WTC11 (cell line): Measurements from ENCODE around the gene TNFAIP8L1. TPM values are rescaled to one million over a fixed set of nuclear protein-coding genes. Genes with fewer than 3 reads are reported as not detected.

Source experiments
- ATAC-seq: fragments of 200-7000 bp; cut with Tn5 transposase; 2 replicates; pipeline ENCODE4 v1.10.0; 2021; ENCODE audit warnings: mild to moderate bottlenecking, moderate library complexity
- CTCF ChIA-PET: fragments of 300-600 bp; sonication (Branson Sonifier 250); formaldehyde crosslinking; loops from one replicate; lab custom pipeline; 2021; ENCODE audit warnings: antibody characterized with exemption; lab: Charles Lee
- POLR2A ChIA-PET: fragments of 350-600 bp; sonication (Branson Sonifier 250); formaldehyde crosslinking; loops from one replicate; lab custom pipeline; 2021; ENCODE audit warnings: antibody characterized with exemption; lab: Charles Lee
- DNase-seq: peaks from one replicate; pipeline ENCODE4 v3.0.0; 2021; ENCODE audit warnings: low spot score
- H3K27ac Mint-ChIP-seq: 2 replicates; pipeline ENCODE4 v1.8.0; 2021; ENCODE audit warnings: mixed read lengths
- H3K27me3 Mint-ChIP-seq: 2 replicates; pipeline ENCODE4 v1.8.0; 2021; ENCODE audit warnings: low read depth, mild to moderate bottlenecking, moderate library complexity, mixed read lengths
- H3K36me3 Mint-ChIP-seq: 2 replicates; pipeline ENCODE4 v1.8.0; 2021; ENCODE audit warnings: mixed read lengths
- H3K4me1 Mint-ChIP-seq: 2 replicates; pipeline ENCODE4 v1.8.0; 2022; ENCODE audit warnings: mixed read lengths
- H3K4me3 Mint-ChIP-seq: 2 replicates; pipeline ENCODE4 v1.8.0; 2021; ENCODE audit warnings: mild to moderate bottlenecking, moderate library complexity, mixed read lengths
- H3K9me3 Mint-ChIP-seq: 2 replicates; pipeline ENCODE4 v1.8.0; 2021; ENCODE audit warnings: mixed read lengths
- ATF3 ChIP-seq: sonication (generic); formaldehyde crosslinking; conservative IDR thresholded peaks from 2 replicates; pipeline ENCODE4 v1.8.1; 2022; ENCODE audit warnings: mild to moderate bottlenecking, missing genetic modification reagents
- CDX4 ChIP-seq: fragments of 250-450 bp; sonication (Bioruptor Pico); IDR thresholded peaks from 2 replicates; pipeline ENCODE4 v1.9.0; 2021; ENCODE audit warnings: moderate library complexity, mild to moderate bottlenecking, inconsistent platforms, borderline replicate concordance
- CTCF ChIP-seq: fragments of 200-600 bp; IDR thresholded peaks from 2 replicates; pipeline ENCODE4 v1.8.0; 2022; ENCODE audit warnings: antibody characterized with exemption
- E2F5 ChIP-seq: sonication (generic); formaldehyde crosslinking; IDR thresholded peaks from 2 replicates; pipeline ENCODE4 v1.8.1; 2022; ENCODE audit warnings: mild to moderate bottlenecking, moderate library complexity, missing genetic modification reagents
- EMX1 ChIP-seq: fragments of 250-450 bp; sonication (Bioruptor Pico); IDR thresholded peaks from 2 replicates; pipeline ENCODE4 v1.8.0; 2021; ENCODE audit warnings: mild to moderate bottlenecking
- ESRRA ChIP-seq: sonication (generic); formaldehyde crosslinking; IDR thresholded peaks from 2 replicates; pipeline ENCODE4 v1.8.1; 2022; ENCODE audit warnings: mild to moderate bottlenecking, missing genetic modification reagents, borderline replicate concordance
- FOXP1 ChIP-seq: sonication (generic); formaldehyde crosslinking; IDR thresholded peaks from 2 replicates; pipeline ENCODE4 v1.8.0; 2022; ENCODE audit warnings: missing genetic modification reagents, mild to moderate bottlenecking, moderate library complexity, borderline replicate concordance
- GRHL2 ChIP-seq: fragments of 250-450 bp; sonication (Bioruptor Pico); IDR thresholded peaks from 2 replicates; pipeline ENCODE4 v1.8.0; 2022; ENCODE audit warnings: mild to moderate bottlenecking, moderate library complexity; ENCODE audit not compliant: insufficient replicate concordance, severe bottlenecking
- PREB ChIP-seq: sonication (generic); formaldehyde crosslinking; IDR thresholded peaks from 2 replicates; pipeline ENCODE4 v1.8.1; 2022; ENCODE audit warnings: mild to moderate bottlenecking, missing genetic modification reagents, moderate library complexity, borderline replicate concordance
- RORB ChIP-seq: fragments of 250-450 bp; sonication (Bioruptor Pico); IDR thresholded peaks from 2 replicates; pipeline ENCODE4 v1.9.0; 2021; ENCODE audit warnings: mild to moderate bottlenecking
- SOX15 ChIP-seq: fragments of 250-450 bp; sonication (Bioruptor Pico); IDR thresholded peaks from 2 replicates; pipeline ENCODE4 v1.9.0; 2021; ENCODE audit warnings: mild to moderate bottlenecking
- SP1 ChIP-seq: sonication (generic); formaldehyde crosslinking; conservative IDR thresholded peaks from 2 replicates; pipeline ENCODE4 v1.8.1; 2022; ENCODE audit warnings: missing genetic modification reagents
- TCF7 ChIP-seq: sonication (generic); formaldehyde crosslinking; IDR thresholded peaks from 2 replicates; pipeline ENCODE4 v1.8.0; 2022; ENCODE audit warnings: mild to moderate bottlenecking, low read depth, missing genetic modification reagents, moderate library complexity
- TP53 ChIP-seq: sonication (generic); formaldehyde crosslinking; IDR thresholded peaks from 2 replicates; pipeline ENCODE4 v1.8.1; 2023; ENCODE audit warnings: mild to moderate bottlenecking, missing genetic modification reagents
- ZBTB43 ChIP-seq: sonication (generic); formaldehyde crosslinking; IDR thresholded peaks from 2 replicates; pipeline ENCODE4 v1.8.1; 2023; ENCODE audit warnings: mild to moderate bottlenecking, missing genetic modification reagents
- ZMAT4 ChIP-seq: fragments of 250-450 bp; sonication (Bioruptor Pico); IDR thresholded peaks from 2 replicates; pipeline ENCODE4 v1.9.0; 2021; ENCODE audit warnings: mild to moderate bottlenecking
- ZNF263 ChIP-seq: sonication (generic); formaldehyde crosslinking; IDR thresholded peaks from 2 replicates; pipeline ENCODE4 v1.8.1; 2022; ENCODE audit warnings: low read depth, mild to moderate bottlenecking, moderate library complexity, missing genetic modification reagents
- ZNF512 ChIP-seq: sonication (generic); formaldehyde crosslinking; IDR thresholded peaks from 2 replicates; pipeline ENCODE4 v1.8.1; 2022; ENCODE audit warnings: missing genetic modification reagents, borderline replicate concordance
- ZNF671 ChIP-seq: fragments of 250-450 bp; sonication (Bioruptor Pico); IDR thresholded peaks from 2 replicates; pipeline ENCODE4 v1.8.0; 2021; ENCODE audit warnings: mild to moderate bottlenecking
- total RNA-seq: library from RNA; stranded (reverse); gene quantifications from 3 replicates; pipeline ENCODE4 v1.2.3, GENCODE V29; 2021

The TNFAIP8L1 gene
- total RNA-seq, 1 experiment from 2014 or later = 8.7 TPM

GRCh38 chr19:4662812-4663211, 23.5 kb downstream of the TNFAIP8L1 start (continued):
- TF ChIP-seq ZBTB43 = no peak
- TF ChIP-seq, all 79 proteins: peak for 0

- no peaks in the 10 kb centered on the region for H3K27me3 Mint-ChIP-seq
- no peak overlapping the region for H3K27ac Mint-ChIP-seq
- H3K9me3 Mint-ChIP-seq = no peaks in the 10 kb centered on the region
- no peak overlapping the region for H3K4me3 Mint-ChIP-seq
- peaks cover 15% of the 10 kb centered on the region for H3K36me3 Mint-ChIP-seq
- no peak for TF ChIP-seq ZMAT4 (CRISPR knock-in tag)
- no peak for TF ChIP-seq ZNF263
- no peak for TF ChIP-seq ATF3 (CRISPR knock-in tag)
- TF ChIP-seq SOX15 = no peak
- no peak for TF ChIP-seq EMX1 (CRISPR knock-in tag)
- TF ChIP-seq ZNF671 (CRISPR knock-in tag) = no peak
- TF ChIP-seq CTCF = no peak
- no peak for TF ChIP-seq ZNF512
- TF ChIP-seq PREB (CRISPR knock-in tag) = no peak
- no peak for TF ChIP-seq TCF7 (CRISPR knock-in tag)
- no peak for TF ChIP-seq GRHL2 (CRISPR knock-in tag)
- TF ChIP-seq ESRRA (CRISPR knock-in tag) = no peak
- TF ChIP-seq SP1 (CRISPR knock-in tag) = no peak
- no peak for TF ChIP-seq CDX4 (CRISPR knock-in tag)
- no peak for TF ChIP-seq FOXP1 (CRISPR knock-in tag)
- no peak for TF ChIP-seq TP53 (CRISPR knock-in tag)
- no peak for TF ChIP-seq RORB (CRISPR knock-in tag)
- no peak for TF ChIP-seq E2F5
- DNase-seq (no peak), ATAC-seq (no peak)
- ChIA-PET CTCF (no interaction called here), POLR2A (no interaction called here)
- peaks cover 7% of the 10 kb centered on the region for H3K4me1 Mint-ChIP-seq
Measured at GRCh38 chr19:4664642-4665041, 25.3 kb downstream of the TNFAIP8L1 start.
